SKM-1 (cell line): ENCODE results near the gene ANGPTL2.
"Not testable (repeated sequence)": the region's sequence is repeated elsewhere in the genome, so short reads cannot be mapped to it uniquely, and the experiment has no call there.

ENCODE experiments used
- DNase-seq: peaks from one replicate; lab custom pipeline; 2025; ENCODE audit not compliant: unreplicated experiment; lab: John Stamatoyannopoulos, UW

ANGPTL2 gene, protein sequence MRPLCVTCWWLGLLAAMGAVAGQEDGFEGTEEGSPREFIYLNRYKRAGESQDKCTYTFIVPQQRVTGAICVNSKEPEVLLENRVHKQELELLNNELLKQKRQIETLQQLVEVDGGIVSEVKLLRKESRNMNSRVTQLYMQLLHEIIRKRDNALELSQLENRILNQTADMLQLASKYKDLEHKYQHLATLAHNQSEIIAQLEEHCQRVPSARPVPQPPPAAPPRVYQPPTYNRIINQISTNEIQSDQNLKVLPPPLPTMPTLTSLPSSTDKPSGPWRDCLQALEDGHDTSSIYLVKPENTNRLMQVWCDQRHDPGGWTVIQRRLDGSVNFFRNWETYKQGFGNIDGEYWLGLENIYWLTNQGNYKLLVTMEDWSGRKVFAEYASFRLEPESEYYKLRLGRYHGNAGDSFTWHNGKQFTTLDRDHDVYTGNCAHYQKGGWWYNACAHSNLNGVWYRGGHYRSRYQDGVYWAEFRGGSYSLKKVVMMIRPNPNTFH

DNA sequence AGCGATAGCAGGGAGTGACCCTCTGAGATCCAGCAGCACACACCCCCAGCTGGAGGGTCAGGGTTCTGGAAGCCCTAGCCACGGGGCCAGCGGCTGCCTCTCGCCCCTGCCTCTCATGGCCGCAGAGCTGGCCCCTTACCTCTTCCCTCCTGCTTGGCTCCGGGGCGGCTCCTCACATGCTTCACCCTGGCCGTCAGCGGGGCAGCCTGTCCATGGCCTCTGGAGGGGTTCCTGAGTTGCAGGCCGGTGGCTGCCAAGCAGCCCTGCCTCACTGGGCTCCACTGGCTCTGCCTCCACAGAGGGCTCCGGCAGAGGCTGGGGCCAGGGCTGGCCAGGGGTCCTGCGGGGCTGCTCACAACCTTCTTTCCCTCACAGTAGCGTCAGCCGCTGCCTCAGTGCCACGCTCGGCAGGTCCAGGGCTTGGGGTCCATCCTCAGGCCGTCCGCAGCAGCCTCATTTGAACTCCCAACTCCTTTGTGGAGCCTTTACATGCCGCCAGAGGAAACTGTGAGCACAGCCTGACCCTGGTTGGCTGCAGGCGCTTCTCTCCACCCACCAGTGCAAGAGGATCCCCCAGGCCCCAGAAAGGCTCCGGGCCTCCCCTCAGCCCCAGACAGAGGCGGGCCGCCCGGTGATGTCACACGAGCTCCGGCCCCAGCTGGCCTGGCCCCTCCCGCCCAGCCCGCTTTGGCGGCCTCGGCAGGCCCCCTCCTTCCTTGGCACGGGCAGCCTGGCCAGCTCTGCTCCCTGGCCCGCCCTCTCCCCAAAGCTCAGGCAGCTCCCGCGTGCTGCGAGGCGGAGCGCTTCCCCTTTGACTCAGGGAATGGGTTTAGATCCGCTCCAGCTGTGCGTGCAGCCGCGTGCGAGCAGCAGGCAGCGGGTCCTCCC, at the start of gene ANGPTL2:
Gene ANGPTL2 (minus strand): TSS at position 460 of the 888 bp plus-strand sequence. CDS start 13,904 bp downstream, outside the sequence.
- DNase-seq: no peak

DNA sequence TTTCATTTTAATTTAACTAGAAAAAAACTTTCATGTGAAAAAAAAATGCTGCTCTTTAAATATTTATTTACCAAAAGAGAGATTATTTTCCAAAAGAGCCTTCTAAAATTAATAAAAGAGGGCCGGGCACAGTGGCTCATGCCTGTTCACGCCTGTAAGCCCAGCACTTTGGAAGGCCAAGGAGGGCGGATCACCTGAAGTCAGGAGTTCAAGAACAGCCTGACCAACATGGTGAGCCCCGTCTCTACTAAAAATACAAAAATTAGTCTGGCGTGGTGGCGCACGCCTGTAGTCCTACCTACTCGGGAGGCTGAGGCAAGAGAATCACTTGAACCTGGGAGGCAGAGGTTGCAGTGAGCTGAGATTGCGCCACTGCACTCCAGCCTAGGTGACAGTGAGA, 48.9 kb upstream of the ANGPTL2 start:
- not testable (repeated sequence) for DNase-seq

DNA sequence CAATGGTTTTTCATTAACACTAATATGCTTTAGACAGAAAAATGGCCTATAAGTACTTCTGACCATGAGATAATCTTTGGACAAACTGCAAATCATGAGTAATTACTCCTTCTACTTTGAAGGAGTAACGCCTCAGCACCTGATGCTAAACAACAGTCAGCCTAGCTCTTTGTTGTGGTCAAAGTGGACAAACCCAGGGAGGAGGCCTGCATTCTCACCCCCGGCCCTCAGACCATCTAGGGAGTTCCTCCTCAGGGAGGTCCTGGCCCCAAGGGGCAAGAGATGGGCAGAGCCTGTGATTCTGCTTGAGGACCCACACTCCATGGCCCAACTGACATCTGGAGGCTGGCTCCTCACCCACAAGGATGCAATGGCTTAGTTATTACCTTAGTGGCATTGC, 48.2 kb upstream of the ANGPTL2 start:
- DNase-seq: no peak

DNA sequence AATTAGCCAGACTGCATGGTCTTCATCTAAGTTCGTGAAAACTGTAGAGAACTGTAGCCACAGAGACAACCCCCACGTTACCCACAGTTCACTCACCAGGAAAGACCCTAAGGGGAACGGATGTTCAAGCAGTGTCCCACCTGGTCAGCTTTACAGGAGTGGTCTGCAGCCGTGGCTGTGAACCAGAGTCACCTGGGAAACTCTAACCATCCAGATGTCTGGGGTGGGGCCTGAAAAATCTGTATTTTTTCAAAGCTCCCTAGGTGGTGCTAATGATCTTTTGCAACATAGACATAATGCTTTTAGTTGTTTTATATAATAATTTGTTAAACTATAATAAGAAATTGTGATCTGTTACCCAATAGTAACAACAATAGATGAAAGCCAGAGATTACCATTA, 47.7 kb upstream of the ANGPTL2 start:
- DNase-seq: no peak

DNA sequence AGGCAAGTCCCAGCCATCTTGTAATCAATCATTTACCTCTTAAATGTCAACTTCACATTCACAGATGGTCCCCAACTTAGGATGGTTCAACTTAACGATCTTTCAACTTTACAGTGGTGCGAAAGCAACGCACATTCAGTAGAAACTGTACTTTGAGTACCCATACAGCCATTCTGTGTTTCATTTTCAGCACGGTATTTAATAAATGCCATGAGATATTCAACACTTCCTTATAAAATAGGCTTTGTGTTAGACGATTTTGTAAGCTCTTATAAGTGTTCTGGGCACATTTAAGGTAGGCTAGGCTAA, 47.1 kb upstream of the ANGPTL2 start:
- DNase-seq: no peak

DNA sequence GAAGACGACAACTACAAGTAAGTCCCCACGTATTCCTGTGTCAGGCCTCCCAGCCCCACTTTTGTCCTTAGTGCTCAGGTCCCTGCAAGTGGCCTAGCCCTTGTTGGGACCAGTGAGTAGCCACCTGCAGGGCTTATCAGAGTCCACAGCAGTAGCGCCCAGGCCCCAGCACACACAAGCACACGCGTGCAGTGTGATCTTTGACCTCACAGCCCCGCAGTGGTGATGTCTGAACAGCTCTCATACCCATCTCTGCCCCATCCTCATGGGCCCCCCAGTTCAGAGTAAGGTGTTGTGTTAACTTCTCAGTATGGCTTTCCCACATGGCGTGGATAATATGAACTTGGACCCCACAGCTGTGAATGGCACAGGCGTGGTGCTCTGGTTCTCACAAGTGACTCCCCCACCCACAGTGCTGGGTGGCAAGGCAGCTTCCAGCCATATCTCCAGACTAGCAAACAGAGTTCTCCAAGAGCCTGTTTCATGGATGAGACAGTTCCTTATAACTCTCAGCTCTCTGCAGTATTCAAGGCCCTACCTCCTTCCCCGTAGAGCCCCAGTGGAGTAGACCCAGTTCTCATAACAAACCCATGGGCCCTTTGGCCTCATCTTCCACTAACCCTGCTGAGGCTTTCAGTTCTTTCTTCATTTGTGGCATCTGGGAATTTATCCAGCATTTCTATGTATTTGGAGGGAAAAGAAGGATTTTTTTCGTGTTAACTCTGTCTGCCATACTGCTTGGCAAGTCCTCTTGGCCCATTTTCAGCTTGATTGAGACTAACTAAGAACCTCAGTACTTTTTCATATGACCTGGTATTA, 46.5 kb upstream of the ANGPTL2 start:
- no peak for DNase-seq

DNA sequence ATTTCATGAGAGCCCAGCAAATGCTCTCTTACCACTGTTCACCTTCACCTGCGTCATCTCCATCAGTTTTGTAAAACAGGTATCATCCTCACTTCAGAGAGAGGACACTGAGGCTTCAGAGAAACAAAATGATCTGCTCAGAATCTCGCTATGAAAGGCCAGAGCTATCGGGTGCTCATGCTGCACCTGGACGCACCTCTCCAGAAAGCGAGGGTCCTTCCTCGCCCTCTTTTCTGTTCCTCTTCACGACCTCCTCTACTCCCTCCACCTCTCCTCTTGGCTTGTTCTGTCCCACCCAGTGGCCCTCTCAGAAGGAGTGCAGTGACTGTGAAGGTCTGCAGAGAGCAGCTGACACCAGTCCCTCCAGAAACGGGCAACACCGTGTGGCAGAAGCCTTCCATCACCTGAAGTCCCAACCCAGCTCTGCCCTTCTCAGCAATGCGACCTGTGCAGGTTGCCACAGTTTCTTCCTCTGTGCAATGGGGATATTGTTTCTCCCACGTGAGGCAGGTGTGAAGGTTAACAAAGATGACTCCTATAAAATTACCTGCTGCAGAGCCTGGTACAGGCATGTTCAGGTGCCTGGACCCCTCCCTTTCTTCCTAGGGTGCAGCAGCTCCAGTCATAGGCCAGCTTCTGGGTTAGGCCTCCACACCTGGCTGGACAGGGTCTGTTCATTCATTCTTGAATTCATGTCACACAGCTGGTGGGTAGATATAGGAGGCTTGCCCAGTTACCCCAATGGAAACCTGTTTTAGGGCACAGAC, 45.3 kb upstream of the ANGPTL2 start:
- DNase-seq: no peak

DNA sequence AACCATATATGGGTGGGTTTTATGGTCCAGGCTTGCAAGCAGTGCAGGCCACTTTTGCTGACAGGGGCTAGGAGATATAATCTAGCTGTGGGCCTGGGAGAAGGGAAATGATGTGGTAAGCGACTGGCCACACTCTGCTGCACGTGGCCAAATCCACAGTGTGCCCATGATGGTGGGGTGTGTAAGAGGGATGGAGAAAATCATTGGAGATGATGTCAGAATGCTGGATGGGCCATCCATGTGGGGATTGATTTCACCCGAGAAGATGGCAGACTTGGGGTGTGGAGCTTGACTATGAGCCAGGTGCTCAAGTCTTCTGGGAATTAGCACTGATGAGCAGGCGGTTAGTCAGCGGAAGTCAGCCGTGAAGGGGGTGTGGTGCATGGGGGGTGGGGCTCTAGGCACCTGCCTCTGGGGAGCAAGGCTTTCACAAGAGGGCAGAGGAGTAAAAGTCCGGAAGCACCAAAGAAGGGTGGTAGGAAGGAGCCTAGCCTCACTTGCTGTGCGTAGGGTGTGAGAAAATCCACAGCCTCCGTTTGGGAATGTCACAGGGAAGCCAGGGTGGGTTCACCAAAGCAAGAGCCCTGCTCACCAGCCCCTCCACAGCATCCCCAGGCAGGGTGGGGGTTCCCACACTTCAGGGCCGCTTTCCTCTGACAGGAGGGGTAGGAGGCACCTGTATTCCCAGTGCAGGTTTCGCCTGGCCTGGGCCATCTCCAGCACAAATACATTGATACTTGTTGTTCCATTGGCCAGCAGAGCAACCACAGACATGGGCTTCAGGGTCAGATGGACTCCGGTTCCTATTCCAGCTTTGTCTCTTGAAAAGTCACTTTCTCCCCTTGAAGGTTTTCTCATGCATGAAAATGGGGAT, 44.5 kb upstream of the ANGPTL2 start:
- DNase-seq: no peak

DNA sequence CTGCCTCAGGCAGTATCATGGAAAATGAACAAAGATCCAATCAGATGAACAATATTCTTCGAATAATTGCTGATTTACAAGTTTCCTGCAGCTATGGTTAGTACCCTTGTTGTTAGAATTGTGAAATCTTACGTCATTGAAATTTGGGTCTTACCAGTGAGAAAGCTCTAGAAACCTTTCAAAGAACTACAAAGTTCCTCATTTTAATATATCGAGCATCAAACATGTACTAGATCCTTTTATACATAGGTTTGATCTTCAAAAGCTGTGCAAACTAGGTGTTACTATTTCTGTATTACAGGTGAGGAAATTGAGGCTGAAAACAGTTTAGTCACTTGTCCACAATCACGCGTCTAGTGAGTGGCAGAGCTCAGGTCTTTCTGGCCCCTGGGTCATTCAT, 43.7 kb upstream of the ANGPTL2 start:
- no peak for DNase-seq

DNA sequence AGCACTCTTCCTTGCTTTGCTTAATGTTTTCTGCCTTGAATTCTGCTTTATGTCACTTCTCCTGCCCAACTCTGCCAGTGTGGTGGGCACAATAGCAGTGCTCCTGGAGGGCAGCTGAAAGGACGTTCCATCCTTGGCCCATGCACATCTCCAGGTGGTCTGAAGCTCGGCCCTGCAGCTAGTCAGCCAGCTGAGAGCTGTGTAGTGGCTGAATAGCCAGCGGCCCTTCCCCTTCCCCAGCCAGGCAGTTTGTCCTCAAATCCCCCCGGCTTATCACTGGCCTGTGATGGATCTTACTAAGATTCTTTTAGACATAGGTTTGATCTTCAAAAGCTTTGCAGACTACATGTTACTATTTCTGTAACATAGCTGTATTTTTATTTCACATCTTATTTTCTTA, 42.7 kb upstream of the ANGPTL2 start:
- no peak for DNase-seq

DNA sequence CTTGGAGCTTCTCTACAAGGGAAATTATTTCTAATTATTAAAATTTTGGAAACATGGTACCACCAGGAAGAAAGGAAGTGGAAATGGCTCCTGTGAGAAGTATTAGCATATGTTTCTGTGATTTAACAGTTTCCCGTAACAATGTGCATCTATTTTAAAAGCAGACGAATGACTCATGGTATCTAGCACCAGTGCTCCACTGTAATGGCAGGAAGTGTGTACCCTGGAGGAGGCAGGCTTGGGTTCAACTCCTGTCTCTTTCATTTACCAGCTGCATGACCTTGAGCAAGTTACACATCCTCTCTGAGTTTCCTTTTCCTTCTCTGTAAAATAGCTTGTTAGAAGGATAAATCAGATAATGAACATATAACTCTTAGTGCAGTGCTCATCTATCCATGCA, 41.0 kb upstream of the ANGPTL2 start:
- no peak for DNase-seq

DNA sequence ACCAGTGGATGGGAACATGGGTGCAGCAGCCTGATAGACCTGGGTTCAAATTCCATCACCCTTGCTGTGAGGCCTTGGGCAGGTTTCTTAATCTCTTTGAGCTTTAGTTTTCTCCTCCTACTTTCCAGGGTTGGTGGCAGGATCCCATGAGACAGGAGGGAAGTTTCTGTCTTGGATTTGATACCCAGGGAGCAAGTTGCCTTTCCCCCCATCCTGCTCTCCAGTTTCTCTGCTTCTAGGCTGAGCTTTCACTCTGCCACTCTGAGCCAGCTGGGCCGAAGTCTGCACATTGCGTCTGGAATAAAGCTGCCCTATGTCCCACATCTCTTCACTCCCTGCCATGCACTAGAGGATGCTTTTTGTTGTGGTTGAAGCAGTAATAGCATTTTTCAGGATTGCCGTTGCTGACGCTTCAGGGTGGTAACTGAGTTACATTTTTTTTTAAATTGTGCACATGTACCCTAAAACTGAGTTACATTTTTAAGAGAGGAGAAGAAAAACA, 40.5 kb upstream of the ANGPTL2 start:
- no peak for DNase-seq

DNA sequence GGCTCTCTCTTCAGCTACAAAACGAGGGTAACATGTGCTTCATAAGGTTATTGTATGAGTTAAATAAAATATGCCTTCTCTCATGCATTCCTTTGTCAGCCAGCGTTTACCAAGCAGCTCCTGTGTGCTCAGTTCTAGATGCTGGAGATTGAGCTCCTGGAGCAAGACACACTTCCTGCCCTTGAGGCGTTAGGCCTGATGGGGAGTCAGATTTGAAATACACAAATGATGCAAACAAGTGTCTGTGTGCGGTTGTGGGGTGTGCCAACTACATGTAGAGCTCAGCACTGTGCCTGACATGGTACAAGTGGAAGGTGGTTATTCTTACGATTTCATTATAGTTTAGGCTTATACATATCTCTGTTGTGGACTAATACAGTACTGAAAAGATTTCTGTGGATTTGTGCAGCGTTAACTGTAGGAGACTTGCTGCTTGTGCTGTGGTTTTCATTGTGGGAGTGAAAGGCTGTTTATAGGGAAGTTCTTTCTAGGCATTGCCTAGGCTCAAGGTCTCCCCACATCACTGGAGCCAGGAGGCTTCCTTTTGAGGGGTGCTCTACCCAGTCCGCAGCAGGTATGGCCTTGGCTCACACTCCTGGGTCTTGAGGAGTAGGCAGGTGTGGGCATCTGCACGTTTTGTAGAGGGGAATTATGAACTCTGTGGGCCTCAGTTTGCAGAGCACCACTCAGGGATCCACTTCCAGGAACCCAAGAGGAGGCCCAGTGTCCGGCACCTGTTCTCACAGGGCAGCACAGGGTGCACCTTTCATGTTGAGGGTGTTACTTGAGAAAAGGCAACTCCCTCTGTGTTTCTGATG, 39.8 kb upstream of the ANGPTL2 start:
- no peak for DNase-seq

DNA sequence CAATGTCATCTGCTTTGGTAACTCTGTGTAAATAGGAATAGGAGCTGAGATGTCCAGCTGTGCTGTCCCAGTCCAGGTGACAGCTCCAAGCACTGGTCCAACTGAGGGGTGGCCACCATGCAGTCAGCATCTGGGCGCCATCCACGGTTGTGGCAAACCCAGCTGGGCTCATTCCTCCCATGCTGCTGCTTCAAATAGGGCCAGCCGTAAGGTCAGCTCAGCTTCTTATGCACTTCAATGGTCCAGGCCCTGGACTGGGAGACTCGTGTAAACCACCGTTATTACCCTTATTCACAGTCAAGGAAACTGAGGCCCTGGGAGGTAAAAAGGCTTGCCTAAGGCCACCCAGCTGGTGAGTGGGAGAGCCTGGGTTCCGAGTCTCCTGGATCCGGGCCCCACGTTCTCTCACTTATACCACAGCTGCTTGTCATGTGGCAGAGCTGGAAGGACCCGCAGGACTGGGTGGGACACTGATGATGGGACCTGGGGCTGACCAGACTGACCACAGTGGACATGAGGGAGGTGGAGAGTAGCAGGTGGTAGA, 38.7 kb upstream of the ANGPTL2 start:
- no peak for DNase-seq

DNA sequence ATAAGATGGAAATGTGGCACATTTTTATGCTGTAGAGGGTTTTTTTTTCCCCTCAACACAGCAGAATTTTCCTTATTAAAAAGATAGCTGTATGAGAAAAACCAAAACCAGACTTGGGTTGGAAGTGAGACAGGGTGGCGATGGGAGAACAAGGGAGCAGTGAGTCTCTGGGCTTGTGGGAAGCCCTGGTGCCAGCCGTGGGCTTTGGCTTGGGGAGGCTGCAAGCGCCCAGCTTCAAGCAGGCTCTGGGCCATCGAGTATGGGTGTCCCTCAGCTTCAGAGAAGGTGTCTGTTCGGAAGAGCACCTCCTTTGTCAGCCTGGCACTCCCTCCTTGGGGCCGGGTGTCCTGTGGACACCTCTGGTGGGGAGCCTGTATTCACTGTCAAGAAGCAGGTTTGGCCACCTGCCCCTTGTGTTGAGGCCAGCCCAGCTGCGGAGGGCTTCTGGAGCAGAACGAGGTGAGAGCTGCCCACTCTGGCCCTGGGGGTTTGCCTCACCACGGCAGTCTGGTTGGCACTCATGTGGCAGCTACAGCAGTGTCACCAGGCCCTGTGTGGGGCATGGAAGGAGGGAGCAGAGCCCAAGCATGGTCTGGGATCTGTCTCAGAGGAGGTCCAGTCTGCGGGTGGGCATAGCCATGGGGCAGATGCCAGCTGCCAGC, 37.6 kb upstream of the ANGPTL2 start:
- no peak for DNase-seq

DNA sequence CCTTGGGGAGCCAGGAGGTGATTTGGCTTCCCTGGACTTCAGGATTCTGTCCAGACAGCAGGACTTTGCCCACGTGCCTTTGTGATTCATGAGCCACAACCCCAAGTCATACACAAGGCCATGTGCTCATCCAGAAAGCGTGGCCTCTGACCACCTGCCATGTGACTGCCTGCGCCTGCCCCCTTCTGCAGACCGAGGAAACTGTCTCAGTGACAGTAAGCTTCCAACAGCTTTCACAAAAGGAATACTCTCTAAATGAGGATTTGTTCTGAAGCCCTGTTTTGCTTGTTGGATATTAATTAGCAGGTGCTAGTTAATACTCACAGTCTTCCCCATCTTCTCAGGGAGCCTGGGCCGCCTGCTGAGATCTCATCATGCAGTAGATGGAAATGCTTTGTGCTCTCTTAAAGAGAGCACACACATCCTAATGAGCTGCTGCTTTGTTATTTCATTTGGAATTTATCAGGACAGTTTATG, 36.9 kb upstream of the ANGPTL2 start:
- no peak for DNase-seq

DNA sequence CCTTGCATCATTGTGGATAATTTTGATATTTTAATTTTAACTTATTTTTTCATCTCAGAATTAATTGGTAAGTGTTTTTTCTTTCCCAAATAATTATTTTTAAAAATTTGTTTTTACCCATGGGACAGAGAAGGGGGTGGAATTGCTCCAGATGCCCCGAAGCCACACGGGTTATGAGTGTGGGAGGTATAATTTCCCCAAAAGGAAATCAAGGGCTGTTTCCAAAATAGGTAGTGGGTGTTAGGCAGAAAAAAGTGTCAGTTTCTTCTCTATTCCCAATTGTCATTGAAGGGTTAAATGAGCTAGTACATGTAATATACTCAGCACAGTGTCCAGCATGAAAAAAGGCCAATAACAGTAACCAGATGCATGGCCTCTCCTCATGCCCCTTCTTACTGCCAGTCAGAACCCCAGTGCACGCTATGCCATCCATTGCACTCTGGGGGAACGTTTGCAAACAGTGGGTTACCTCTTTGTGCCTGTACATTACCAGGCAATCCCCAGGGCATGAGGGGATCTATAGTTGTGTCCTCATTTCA, 36.4 kb upstream of the ANGPTL2 start:
- no peak for DNase-seq
